8988T (cell line): ENCODE results near the gene ACSM2B.
"Not testable (repeated sequence)": the region's sequence is repeated elsewhere in the genome, so short reads cannot be mapped to it uniquely, and the experiment has no call there.

Experiments
- DNase-seq: peaks from one replicate; pipeline ENCODE4 v3.0.0; 2011

Gene ACSM2B

GRCh38 chr16:20592780-20593179, 16.6 kb upstream of the ACSM2B start:
- not testable (repeated sequence) for DNase-seq

- DNase-seq: not testable (repeated sequence)
Measured at GRCh38 chr16:20589486-20589885, 13.3 kb upstream of the ACSM2B start.

GRCh38 chr16:20587645-20588074, 11.5 kb upstream of the ACSM2B start:
- DNase-seq: not testable (repeated sequence)

- not testable (repeated sequence) for DNase-seq
Measured at GRCh38 chr16:20586716-20587115, 10.5 kb upstream of the ACSM2B start.

GRCh38 chr16:20586112-20586511, 9.9 kb upstream of the ACSM2B start:
- not testable (repeated sequence) for DNase-seq

- DNase-seq: not testable (repeated sequence)
Measured at GRCh38 chr16:20580487-20581259, 4.5 kb upstream of the ACSM2B start.

- not testable (repeated sequence) for DNase-seq
Measured at GRCh38 chr16:20578091-20578490, 1.9 kb upstream of the ACSM2B start.

GRCh38 chr16:20569117-20569651, 7.0 kb downstream of the ACSM2B start:
- DNase-seq: not testable (repeated sequence)

- no peak for DNase-seq
Measured at GRCh38 chr16:20568404-20568803, 7.8 kb downstream of the ACSM2B start.

- no peak for DNase-seq
Measured at GRCh38 chr16:20566864-20567263, 9.3 kb downstream of the ACSM2B start.

GRCh38 chr16:20565334-20565733, 10.8 kb downstream of the ACSM2B start:
- DNase-seq: not testable (repeated sequence)

GRCh38 chr16:20564218-20564617, 11.9 kb downstream of the ACSM2B start:
- DNase-seq: not testable (repeated sequence)

GRCh38 chr16:20555628-20556027, 20.5 kb downstream of the ACSM2B start:
- DNase-seq: not testable (repeated sequence)

GRCh38 chr16:20554689-20555088, 21.5 kb downstream of the ACSM2B start:
- DNase-seq: not testable (repeated sequence)

- DNase-seq: not testable (repeated sequence)
Measured at GRCh38 chr16:20553493-20553892, 22.7 kb downstream of the ACSM2B start.

GRCh38 chr16:20546951-20547350, 29.2 kb downstream of the ACSM2B start:
- DNase-seq: not testable (repeated sequence)

GRCh38 chr16:20546278-20546853, 29.8 kb downstream of the ACSM2B start:
- DNase-seq: not testable (repeated sequence)

- not testable (repeated sequence) for DNase-seq
Measured at GRCh38 chr16:20540603-20541316, 35.4 kb downstream of the ACSM2B start.

- DNase-seq: no peak
Measured at GRCh38 chr16:20538687-20539086, 37.5 kb downstream of the ACSM2B start.

GRCh38 chr16:20538181-20538580, 38.0 kb downstream of the ACSM2B start:
- DNase-seq: no peak

- not testable (repeated sequence) for DNase-seq
Measured at GRCh38 chr16:20536669-20537068, 39.5 kb downstream of the ACSM2B start.

- DNase-seq: not testable (repeated sequence)
Measured at GRCh38 chr16:20532284-20532792, 43.8 kb downstream of the ACSM2B start.

- not testable (repeated sequence) for DNase-seq
Measured at GRCh38 chr16:20531795-20532194, 44.4 kb downstream of the ACSM2B start.
